ENCODE data around the gene SRCIN1.

The SRCIN1 gene

GRCh38 chr17:38578229-38579082 is 27.3 kb downstream of the SRCIN1 start:
- DNase-seq: peak; percentile 65

- DNase-seq: no peak
Measured at GRCh38 chr17:38577645-38578173, 28.0 kb downstream of the SRCIN1 start.

GRCh38 chr17:38577244-38577643 is 28.5 kb downstream of the SRCIN1 start:
- no peak for DNase-seq

GRCh38 chr17:38575781-38576180 is 30.0 kb downstream of the SRCIN1 start:
- DNase-seq: no peak

- DNase-seq: no peak
Measured at GRCh38 chr17:38574712-38575111, 31.0 kb downstream of the SRCIN1 start.

- DNase-seq: peak; percentile 77
Measured at GRCh38 chr17:38572669-38573365, 32.9 kb downstream of the SRCIN1 start.

- peak; percentile 44 for DNase-seq
Measured at GRCh38 chr17:38571833-38572668, 33.7 kb downstream of the SRCIN1 start.

- DNase-seq: no peak
Measured at GRCh38 chr17:38569701-38570512, 35.8 kb downstream of the SRCIN1 start.

GRCh38 chr17:38568845-38569510 is 36.8 kb downstream of the SRCIN1 start:
- DNase-seq: no peak

GRCh38 chr17:38568274-38568673 is 37.5 kb downstream of the SRCIN1 start:
- DNase-seq: no peak

GRCh38 chr17:38567350-38567749 is 38.4 kb downstream of the SRCIN1 start:
- no peak for DNase-seq

GRCh38 chr17:38566666-38567031 is 39.1 kb downstream of the SRCIN1 start:
- no peak for DNase-seq

- DNase-seq: no peak
Measured at GRCh38 chr17:38565853-38566665, 39.7 kb downstream of the SRCIN1 start.

- DNase-seq: peak; percentile 68
Measured at GRCh38 chr17:38564869-38565268, 40.9 kb downstream of the SRCIN1 start.

- no peak for DNase-seq
Measured at GRCh38 chr17:38564254-38564837, 41.4 kb downstream of the SRCIN1 start.

- peak; percentile 61 for DNase-seq
Measured at GRCh38 chr17:38563362-38564253, 42.1 kb downstream of the SRCIN1 start.

- DNase-seq: no peak
Measured at GRCh38 chr17:38562903-38563302, 42.8 kb downstream of the SRCIN1 start.

GRCh38 chr17:38562215-38562569 is 43.6 kb downstream of the SRCIN1 start:
- DNase-seq: no peak

Measured in eye (tissue), 1 donor.